GM21526 (cell line): ENCODE measurements around the gene MAGI2.
"Not testable (repeated sequence)": the region's sequence is repeated elsewhere in the genome, so short reads cannot be mapped to it uniquely, and the experiment has no call there.

ENCODE experiments used
- ATAC-seq: cut with Tn5 transposase; IDR thresholded peaks from one replicate; pipeline ENCODE4 v1.9.1; 2021; ENCODE audit warnings: moderate library complexity; ENCODE audit not compliant: unreplicated experiment, low FRiP score

MAGI2 gene

GRCh38 chr7:78011642-78012041 is 1441.8 kb downstream of the MAGI2 start:
- ATAC-seq, result no peak

DNA sequence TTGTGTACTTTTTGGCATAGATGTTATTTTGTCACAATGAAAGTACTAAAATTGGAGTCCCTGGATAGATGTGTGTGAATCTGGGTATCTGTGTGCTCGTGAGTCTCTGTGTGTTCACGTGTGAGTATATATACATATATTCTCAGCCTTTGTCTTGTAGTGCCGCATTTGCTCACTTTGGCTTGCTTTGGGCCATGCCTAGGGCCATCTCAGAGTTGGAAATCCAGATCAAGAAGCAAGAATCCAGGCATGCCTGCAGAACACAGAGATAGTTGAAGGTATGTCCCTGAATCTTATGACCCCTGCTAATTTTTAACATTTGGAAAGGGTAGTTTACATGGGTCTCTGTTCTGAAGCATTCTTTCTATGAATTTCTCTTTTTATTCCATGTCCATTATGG is 1446.2 kb downstream of the MAGI2 start:
- no peak for ATAC-seq

DNA sequence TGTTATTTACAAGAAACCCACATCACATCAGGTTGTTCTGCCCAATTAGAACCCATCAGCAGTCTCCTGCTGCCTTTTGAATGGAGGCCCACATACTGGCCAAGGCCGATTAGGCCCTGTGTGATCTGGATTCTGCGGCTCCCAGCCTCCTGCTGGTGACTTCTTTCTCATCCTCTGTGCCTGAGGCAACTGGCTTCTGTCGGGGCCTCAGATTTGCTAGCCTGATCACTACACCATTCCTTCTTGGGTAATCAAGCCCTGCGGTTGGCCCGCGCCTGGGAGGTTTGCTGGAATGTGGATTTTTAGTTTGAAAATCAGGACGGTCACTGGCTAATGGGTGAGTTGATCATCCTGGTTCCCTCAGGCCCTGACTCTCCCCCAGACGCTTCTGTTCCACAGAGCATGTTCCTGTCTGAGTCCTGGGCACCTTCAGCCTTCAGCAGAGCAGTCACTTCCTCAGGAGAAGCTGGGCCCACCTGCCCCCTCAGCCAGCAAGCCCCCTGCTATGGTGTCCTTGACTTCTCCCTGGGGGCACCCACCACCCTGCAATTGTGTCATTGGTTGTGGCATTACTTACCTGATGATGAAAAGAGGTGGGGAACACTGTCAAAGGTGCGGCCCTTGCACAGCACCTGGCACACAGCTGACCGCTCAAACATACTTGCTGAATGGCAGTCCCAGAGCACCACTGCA is 1447.3 kb downstream of the MAGI2 start:
- no peak for ATAC-seq

DNA sequence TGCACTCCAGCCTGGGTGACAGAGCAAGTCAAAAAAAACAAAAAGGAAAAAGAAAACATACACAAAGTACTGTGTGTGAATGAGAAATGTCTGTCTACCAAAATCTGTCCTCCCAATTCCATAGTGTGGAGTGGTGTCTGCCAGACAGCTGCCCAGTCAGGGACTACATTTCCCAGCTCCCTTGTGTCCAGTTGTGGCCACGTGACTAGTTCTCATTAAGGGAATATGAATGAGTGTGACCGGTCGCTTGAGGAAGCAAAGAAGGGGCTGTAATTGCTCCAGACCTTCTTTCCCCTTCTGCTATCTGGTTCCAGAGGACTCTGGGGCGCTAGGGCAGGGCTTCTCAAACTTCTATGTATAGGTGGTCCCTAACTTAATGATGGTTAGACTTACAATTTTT is 1450.8 kb downstream of the MAGI2 start:
- no peak for ATAC-seq

DNA sequence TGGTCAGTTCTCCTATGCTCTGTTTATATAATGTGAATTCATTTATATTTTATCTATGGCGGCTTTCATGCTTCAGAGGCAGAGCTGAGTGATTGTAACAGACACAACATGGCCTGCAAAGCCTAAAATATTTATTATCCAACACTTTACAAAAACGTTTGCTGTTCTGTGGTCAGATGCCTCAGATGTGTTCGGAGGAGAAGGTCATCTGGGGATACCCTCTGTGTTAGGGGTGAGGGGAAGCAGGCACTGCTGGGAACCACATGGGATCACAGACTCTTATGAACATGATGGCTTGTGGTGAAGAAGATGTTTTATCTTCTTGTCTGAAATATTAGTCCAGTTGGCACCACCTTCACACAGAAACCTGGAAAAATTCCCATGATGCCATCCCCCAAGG is 1451.4 kb downstream of the MAGI2 start:
- ATAC-seq, result no peak

- not testable (repeated sequence) for ATAC-seq
Observed at GRCh38 chr7:77999168-77999567, 1454.3 kb downstream of the MAGI2 start.

- ATAC-seq, result no peak
Observed at GRCh38 chr7:77995717-77996116, 1457.8 kb downstream of the MAGI2 start.

GRCh38 chr7:77993838-77994237 is 1459.6 kb downstream of the MAGI2 start:
- ATAC-seq, result no peak

- ATAC-seq, result no peak
Observed at GRCh38 chr7:77991656-77992055, 1461.8 kb downstream of the MAGI2 start.

GRCh38 chr7:77989981-77990566 is 1463.4 kb downstream of the MAGI2 start:
- no peak for ATAC-seq

DNA sequence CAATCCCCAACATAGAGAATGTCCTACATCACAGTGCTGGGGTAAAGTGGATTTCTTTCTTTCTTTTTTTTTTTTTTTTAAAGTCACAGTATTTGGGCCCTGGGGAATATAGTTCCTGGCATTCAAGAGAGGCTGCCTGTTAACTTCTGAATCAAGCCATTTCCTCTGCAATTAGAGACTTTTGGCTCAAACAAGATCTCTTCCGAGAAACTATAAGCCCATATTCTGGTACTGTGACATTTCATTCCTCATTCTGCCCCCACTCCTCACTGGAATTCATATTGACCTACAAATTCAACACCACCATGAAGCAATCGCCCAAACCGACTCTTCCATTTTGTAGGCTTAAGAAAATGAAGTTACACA is 1467.5 kb downstream of the MAGI2 start:
- no peak for ATAC-seq

DNA sequence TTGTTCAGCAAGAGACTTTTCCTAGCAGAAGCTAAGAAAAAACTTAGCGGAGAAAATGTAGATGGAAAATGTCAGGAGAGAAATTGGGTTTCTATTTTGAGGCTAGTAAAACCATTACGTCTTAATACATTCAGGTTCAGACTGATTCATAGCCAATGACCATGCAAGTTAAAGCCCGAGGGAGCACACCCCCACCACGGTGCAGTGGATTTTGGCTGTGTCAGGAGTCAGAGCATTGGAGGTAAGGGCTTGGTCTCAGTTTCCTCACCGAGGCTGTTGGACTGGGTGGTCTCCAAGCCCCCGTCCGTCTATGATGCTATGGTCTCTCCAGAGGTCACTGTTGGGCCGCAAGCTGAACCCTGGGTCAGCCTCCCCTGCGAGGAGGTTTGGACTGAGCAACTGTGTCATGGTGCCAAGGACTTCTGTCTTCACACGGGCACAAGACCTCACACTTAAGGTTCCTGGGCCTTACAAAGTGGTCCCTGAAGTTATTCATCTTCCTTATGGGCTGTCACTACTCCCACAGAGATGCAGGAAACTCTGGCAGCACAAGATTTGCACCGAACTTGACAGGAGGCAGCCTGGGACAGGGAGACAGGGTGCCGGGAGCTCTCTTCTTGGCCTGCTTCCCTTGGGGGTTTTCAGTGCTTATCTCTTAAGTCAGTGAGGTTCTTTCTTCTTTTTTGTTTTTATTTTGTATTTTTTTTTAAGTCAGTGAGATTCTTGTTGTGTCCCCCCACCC is 1468.1 kb downstream of the MAGI2 start:
- no peak for ATAC-seq

DNA sequence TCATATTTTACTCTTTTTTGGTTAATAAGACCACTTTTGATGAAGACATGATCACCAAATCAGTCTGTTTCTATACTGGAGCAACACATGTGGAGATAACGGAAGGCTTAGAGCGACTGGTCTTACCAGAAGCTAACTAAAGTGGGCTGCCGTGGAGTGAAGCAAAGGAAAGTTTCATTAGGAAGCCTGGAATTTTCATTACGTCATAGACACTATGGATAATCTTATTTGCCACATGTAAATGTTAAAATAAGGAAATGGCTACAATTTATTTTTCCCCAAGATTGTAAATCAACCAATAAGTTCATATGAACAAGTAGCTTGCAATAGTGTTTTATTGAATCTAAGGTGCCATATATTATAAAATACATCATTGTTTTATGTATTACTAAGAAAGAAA is 1469.5 kb downstream of the MAGI2 start:
- ATAC-seq, result no peak

GRCh38 chr7:77982926-77983550 is 1470.4 kb downstream of the MAGI2 start:
- ATAC-seq, result no peak

GRCh38 chr7:77980087-77980713 is 1473.3 kb downstream of the MAGI2 start:
- no peak for ATAC-seq

GRCh38 chr7:77979219-77979618 is 1474.2 kb downstream of the MAGI2 start:
- no peak for ATAC-seq

- ATAC-seq, result no peak
Observed at GRCh38 chr7:77975672-77976480, 1477.6 kb downstream of the MAGI2 start.

DNA sequence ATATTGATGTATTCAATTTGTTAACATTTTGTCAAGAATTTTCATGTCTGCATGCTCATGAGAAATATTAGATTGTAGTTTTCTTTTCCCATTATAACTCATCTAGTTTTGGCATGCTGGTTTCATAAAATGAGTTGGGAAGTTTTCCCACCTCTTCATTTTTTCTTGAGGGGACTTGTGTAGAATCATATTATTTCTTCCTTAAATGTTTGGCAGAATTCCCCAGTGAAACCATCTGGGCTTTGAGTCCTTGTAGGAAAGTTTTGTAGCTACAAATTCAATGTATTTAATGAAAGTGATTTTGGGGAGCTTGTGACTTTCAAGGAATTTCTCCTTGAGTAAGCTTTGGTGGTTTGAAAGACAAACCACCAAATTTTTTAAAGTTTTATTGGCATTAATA is 1481.7 kb downstream of the MAGI2 start:
- no peak for ATAC-seq

DNA sequence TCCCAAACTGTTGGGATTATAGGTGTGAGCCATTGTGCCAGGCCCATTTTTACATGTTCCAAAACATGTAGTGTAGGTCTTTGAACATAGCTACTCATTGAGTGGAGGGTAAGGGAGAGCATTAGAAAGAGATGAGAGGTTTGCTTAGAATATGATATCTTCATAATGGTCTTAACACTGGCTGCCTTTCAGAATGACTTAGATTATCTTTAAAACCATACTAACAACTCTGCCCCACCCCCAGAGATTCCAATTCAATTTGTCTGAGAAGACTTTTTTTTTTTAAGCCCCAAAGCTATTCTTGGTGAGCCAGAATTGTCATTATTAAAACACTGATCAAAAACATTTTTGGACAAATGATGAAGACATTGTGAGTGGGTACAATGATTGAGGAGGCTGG is 1486.0 kb downstream of the MAGI2 start:
- no peak for ATAC-seq
